GM21737 (cell line): Measurements from ENCODE around the gene PCDH7.

ENCODE experiments used
- ATAC-seq: cut with Tn5 transposase; IDR thresholded peaks from one replicate; pipeline ENCODE4 v1.9.1; 2021; ENCODE audit warnings: mild to moderate bottlenecking, moderate library complexity; ENCODE audit not compliant: unreplicated experiment

PCDH7 gene

GRCh38 chr4:30776451-30776850 is 56.3 kb downstream of the PCDH7 start:
- no peak for ATAC-seq

GRCh38 chr4:30776921-30777415 is 56.8 kb downstream of the PCDH7 start:
- ATAC-seq, result no peak
